ENCODE data around the gene SLFN11.
"Not testable (repeated sequence)": the region's sequence is repeated elsewhere in the genome, so short reads cannot be mapped to it uniquely, and the experiment has no call there.

The SLFN11 gene, protein sequence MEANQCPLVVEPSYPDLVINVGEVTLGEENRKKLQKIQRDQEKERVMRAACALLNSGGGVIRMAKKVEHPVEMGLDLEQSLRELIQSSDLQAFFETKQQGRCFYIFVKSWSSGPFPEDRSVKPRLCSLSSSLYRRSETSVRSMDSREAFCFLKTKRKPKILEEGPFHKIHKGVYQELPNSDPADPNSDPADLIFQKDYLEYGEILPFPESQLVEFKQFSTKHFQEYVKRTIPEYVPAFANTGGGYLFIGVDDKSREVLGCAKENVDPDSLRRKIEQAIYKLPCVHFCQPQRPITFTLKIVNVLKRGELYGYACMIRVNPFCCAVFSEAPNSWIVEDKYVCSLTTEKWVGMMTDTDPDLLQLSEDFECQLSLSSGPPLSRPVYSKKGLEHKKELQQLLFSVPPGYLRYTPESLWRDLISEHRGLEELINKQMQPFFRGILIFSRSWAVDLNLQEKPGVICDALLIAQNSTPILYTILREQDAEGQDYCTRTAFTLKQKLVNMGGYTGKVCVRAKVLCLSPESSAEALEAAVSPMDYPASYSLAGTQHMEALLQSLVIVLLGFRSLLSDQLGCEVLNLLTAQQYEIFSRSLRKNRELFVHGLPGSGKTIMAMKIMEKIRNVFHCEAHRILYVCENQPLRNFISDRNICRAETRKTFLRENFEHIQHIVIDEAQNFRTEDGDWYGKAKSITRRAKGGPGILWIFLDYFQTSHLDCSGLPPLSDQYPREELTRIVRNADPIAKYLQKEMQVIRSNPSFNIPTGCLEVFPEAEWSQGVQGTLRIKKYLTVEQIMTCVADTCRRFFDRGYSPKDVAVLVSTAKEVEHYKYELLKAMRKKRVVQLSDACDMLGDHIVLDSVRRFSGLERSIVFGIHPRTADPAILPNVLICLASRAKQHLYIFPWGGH

DNA sequence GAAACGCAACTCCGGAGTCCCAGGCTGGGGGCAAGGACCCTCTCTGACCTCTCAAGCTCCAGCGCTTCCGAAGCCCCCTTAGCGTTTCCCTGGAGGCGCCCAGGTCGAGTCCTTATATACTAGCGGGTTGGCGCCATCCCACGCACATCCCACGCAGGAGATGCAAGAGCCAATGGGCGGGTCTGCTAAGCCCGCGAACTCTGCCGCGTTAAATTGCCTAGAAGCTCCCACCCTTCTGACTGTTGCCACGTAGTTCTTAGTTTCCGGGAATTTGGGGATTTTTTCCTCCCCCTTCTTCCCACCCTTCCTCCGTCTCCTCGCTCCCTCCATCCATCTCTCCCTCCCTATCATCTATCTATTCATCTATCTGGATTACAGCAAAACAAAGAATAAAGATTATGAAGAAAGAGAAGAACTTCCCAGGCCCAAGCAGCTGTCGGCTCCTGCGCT is at the start of gene SLFN11:
Gene SLFN11 (minus strand): TSS at position 88 of the 450 bp plus-strand sequence. CDS start 9,814 bp downstream, outside the sequence.
- DNase-seq, result no peak

DNA sequence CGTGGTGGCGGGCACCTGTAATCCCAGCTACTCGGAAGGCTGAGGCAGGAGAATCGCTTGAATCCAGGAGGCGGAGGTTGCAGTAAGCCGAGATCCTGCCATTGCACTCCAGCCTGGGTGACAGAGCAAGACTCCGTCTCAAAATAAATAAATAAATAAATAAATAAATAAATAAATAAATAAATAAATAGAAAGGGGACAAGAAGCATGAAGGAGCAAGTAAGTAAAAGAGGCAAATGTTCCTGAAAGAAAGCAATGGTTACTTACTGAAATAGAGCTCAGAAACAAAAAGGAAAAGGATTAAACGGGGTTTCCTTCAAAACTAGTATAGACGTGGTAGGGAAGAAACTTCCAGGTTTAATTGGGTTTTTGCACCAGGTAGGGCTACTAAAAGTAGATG is 47.6 kb upstream of the SLFN11 start:
- not testable (repeated sequence) for DNase-seq

DNA sequence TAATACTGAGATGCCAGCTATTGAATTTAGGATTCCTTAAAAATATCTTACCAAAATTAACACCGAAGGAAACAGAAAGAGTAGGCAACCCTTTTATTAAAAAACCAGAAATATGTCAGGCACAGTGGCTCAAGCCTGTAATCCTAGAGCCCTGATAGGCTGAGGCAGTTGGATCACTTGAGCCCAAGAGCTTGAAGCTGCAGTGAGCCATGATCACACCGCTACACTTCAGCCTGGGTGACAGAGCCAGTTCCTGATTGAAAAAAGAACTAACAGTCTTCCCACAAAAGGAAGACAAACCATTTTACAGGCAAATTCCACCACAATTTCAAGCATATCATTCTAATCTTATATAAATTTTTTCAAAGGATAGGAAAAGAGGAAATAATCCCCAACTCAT is 43.2 kb upstream of the SLFN11 start:
- no peak for DNase-seq

DNA sequence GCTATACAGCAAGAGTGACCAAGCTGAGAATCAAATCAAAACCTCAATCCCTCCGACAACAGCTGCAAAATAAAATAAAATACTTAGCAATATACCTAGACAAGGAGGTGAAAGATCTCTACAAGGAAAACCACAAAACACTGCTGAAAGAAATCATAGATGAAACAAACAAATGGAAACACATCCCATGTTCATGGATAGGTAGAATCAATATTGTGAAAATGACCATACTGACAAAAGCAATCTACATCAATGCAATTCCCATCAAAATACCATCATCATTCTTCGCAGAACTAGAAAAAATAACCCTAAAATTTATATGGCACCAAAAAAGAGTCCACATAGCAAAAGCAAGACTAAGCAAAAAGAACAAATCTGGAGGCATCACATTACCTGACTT is 41.3 kb upstream of the SLFN11 start:
- DNase-seq, result not testable (repeated sequence)

DNA sequence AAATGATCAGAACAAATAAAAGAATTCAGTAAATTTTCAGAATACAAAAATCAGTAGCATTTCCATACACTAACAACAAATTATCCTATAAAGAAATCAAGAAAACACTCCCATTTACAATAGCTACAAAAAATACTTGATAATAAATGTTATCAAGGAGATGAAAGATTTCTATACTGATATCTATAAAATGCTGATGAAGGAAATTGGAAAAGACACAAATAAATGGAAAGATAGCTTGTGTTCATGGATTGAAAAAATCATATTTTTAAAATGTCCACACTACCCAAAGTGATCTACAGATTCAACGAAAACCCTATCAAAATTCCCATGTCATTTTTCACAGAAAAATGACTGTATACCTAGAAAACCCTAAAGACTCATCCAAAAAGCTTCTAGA is 40.8 kb upstream of the SLFN11 start:
- DNase-seq, result no peak

DNA sequence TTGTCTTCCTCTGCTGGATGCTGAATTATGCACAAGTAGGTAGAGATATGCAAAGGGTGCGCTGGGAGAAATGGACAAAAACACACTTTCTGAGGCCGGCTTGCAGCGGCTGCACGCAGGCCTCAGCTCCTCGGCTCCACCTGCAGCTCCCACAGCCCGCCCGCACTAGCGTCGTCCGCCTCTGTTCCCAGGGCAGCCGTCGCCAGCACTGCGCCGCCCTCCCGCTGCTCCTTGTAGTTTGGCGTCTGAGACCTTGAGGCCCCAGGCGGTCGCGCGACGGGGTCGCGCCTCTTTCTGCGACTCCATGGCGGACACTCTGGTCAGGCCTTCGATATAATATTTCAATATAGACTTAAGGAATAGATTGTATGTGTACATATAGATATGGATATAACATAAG is 34.1 kb upstream of the SLFN11 start:
- no peak for DNase-seq

DNA sequence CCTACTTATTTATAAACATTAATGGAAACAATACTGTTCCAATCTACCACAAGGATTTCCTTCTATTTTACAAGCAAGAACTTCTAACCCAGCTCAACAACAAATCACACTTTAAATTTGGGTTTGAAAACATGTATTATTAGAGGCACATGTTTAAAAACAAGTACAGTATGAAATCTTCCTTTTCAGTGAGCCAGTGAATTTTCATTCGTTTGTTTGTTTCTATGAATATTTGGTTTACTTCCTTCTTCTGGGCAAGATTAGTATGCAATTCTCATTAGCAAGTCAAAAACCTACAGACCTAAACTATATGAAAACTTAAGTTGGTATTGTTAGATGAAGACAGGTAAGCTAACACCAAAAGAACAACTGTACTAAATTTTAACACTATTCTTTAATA is 33.1 kb upstream of the SLFN11 start:
- DNase-seq, result no peak

DNA sequence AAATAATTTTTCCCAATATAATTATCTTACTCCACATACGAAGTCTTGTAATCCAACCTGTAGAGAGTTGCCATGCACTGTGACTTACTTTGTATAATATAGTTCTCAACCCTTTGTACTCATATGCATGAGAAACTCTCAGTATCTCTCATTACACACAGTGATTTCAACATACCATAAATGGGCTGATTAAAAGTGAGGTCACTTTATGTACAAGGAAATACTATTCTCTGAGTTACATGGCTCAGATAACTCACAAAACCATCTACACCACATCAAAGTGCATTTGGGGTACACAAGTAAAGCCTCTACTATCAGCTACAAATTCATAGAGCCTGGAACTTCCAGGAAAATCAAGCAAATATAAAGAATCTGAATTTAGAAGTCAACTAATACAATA is 30.9 kb upstream of the SLFN11 start:
- no peak for DNase-seq

DNA sequence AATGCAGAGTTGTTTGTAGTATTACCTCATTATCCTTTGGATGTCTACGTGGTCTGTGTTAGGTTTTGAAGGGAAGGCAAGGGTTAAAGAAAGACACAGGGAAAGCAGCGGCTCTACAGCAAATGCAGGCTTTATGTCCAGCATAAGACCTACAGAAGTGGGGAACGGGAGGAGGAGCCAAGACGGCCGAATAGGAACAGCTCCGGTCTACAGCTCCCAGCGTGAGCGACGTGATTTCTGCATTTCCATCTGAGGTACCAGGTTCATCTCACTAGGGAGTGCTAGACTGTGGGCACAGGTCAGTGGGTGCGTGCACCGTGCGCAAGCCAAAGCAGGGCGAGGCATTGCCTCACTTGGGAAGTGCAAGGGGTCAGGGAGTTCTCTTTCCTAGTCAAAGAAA is 20.4 kb upstream of the SLFN11 start:
- not testable (repeated sequence) for DNase-seq

DNA sequence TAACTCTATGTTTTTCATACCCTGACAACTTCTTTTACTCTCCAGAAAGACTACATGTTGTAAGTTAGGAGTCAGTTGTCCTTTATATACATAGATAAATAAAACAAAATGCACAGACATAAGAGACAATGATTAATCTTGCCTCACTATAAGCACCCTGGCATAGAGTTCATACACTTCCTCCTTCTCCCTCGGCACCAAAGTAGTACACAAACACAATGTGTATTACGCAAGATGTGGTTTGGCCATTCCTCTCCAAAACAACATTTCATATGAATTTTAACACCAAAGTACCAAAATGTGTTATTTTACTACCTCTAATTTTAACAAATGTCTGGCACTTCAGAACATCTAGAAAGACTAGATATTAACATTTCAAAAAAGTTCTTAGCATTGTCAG is 17.2 kb upstream of the SLFN11 start:
- DNase-seq, result no peak

DNA sequence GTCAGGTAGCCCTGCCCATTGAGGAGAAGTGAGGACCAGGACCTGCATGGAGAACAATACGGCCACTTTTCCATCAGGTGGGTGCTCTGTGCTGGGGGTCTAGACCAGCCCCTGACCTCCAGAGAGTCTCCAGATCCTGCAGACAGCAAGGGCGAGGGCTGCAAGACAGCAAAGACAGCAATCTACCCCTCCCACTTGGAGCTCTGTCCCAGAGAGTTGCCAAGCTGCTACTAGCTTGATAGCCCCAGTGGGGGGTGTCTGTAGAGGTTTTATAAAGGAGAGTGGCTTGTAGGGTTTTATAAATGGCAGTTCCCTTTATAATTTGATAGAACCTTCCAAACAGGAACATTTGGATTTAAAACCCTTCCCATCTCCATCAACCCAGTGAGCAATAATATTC is 16.7 kb upstream of the SLFN11 start:
- no peak for DNase-seq

DNA sequence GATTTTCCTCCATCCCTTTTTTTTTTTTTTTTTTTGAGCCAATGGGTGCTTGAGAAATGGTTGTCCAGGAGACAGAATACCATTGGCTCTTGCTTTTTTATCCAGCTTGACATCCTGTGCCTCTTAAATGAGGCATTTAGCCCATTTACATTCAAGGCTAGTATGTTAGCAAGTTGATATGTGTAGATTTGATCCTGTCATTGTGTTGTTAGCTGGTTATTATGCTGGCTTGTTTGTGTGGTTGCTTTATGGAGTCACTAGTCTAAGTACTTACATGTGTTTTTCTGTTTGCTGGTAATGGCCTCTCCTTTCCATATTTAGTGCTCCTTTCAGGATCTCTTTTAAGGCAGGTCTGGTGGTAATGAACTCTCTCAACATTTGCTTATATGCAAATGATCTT is 14.1 kb upstream of the SLFN11 start:
- no peak for DNase-seq

DNA sequence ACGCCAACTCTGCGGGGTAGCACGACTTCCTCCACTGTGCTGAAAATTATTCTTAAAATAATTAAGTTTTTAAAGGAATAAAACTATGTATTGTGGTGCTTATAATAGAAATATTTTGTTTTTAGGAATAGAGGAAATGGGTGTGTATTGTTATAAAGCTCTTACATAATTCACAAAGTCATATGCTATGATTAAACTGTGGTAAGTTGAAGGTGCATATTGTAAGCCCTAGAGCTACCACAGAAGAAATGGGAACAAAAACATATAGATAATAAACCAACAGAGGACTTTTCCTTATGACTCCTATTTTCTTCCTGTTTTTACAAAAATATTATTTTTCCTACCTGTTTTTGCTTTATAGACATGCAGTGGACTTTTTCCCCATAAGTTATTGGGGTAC is 4.3 kb upstream of the SLFN11 start:
- no peak for DNase-seq

DNA sequence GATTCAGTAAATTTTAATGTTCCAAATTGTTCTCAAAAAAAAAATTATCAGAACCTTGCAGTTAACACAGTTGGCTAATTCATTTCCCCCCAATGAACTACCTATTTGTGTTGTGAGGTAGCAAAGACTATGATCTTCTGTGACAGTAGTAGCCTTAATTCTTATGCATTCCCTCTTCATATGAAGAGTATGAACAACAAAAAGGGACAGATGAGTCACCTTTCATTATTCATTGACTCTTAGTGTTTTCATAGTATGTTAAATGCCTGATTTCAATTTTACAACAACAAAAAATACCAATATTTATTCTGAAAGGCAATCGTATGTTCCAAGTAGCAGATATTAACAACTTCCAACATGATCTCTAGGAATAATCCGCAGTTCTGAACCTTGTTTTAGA is 3.6 kb upstream of the SLFN11 start:
- no peak for DNase-seq

DNA sequence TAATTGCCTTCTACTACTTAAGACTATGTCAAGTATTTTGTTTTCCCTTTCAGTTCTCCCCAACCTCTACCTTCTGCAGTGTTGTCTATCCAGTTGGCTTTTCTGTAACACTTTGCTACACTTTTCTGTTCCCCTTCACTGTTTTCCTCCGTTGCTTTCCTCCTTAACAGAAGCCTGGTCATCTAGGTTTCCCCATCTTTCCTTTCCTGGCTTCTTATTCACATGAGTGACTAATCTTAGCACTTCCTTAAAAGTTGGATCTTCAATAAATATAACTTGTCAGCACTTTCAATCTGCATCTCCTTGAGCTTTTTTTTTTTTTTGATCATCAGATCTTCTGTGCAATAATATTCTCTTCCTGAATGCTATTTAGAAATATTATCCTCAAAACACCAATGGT is 2.8 kb upstream of the SLFN11 start:
- no peak for DNase-seq

DNA sequence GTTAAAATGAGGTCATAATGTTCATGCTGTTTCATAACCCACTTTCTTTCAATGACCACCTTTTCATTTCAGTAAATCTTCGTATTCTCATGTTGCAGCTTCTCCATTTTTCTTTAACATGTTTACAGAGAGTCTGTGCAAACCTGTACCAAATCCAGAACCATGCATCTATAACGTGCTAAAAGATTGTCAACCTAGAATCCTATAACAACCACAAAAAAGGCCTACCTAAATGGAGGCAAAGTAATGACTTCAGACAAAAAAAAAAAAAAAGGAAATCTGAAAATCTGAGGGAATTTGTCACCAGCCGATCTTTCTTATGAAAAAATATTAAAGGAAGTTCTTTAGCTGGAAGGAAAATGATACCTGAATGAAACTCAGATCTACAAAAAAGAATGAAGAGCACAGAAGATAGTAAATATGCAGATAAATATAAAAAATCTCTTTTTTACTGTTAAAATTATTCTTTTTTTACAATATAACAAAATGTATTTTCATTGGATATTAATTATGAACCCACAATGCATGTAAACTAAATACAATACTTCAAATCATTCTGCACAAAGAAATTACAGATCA is 1.4 kb upstream of the SLFN11 start:
- no peak for DNase-seq

DNA sequence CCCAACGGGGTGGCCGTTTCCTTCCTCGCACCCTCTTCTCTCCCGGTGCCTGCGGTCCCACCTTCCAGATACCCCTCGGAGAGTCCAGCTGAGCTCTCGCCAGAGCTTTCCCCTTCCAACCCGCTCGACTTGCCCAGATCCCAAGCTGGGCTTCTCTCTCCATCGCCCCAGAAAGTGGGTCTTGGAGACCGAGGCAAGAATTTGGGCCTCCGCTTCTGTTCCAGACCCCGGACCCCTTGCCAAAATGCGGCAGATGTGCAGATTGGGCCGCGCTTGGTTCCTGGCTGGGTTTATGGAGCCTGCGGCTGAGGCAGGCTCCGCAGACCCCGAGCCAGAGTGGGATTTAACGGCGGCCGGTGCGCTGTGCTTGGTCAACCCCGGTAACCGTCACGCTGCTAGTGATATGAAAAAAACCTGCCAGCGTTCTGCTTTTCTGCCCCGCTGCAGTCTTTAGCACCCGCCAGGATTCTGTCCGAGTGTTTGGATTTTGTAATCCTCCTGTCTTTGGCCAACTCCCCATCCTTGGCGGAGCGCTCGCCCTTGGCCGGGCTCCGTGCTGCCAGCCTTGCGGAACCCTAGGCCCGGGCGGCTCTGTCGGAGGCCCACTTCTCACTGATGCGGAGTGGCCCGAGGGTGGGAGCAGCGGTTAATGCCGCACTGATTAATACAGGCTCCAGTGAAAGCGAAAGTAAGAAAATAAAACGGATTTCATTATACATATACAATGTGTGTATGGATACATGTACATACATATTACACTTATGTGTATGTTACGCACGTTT is 754 bp upstream of the SLFN11 start:
- no peak for DNase-seq

DNA sequence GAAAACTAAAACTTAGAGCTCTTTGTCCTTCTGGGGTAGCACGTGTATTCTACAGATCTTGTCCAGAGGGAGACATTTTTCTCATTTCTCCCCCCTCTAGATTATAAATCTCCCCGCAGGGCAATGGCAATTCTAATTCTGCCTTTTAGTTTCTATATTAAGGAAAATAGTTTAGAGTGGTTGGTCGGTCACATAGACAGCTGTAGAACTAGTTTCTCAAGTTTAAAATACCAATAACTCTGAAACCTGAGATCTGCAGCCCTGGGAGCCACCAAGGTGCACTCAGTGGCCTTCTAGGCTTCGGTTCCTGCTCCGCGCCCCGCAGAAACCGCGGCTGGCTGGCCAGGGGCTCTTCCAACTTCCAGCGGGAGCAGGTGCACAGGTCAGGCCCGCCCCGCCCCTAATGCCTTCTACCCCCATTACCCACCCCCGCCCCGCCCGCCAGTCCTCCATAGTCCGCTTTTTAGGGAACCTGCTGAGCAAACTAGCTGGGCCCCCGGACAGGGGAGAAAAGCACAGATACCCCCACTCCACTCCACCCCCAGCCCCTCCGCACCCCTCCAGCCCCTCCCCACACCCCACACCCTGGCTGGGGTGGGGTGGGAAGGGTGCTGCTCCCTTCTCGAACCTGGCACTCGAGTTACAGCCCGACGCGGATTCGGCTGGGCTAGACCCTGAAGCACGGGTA is 431 bp downstream of the SLFN11 start:
- no peak for DNase-seq

DNA sequence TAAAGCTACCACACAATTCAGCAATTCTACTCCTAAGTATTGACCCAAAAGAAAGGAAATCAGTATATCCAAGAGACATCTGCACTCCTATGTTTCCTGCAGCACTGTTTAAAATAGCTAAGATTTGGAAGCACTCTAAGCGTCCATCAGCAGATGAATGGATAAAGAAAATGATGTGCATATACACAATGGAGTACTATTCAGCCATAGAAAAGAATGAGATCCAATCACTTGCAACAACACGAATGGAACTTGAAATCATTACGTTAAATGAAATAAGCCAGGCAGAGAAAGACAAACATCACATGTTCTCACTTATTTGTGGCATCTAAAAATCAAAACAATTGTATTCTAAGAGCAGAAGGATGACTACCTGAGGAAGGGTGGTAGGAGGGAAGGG is 1.5 kb downstream of the SLFN11 start:
- no peak for DNase-seq

DNA sequence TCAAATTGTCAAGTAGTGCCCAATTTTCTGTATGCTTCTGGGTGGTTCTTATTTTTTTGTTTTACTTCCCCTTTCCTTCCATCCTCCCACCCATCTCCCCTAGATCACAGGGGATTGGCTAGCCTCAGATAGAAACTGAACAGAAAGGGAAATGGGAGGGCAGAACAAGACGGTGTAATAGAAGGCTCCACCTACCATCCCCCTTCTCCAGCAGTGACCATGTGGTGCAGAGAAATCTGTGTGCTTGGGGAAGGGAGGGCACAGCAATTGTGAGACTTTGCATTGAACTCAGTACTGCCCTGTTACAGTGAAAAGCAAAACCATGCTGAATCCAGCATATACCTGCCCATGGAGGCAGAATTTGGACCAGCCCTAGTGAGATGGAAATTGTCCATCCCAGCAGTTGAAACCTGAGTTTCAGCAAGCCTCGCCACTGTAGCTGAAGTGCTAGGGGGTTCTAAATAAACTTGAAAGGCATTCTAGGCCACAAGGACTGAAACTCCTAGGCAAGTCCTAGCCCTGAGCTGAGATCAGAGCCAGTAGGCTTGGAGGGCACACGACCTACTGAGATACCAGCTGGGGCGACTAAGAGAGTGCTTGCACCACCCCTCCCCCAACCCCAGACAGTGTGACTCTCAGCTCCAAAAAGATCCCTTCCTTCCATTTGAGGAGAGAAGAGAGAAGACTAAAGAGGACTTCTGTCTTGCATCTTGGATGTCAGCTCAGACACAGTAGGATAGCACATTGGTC is 5.2 kb downstream of the SLFN11 start:
- no peak for DNase-seq

DNA sequence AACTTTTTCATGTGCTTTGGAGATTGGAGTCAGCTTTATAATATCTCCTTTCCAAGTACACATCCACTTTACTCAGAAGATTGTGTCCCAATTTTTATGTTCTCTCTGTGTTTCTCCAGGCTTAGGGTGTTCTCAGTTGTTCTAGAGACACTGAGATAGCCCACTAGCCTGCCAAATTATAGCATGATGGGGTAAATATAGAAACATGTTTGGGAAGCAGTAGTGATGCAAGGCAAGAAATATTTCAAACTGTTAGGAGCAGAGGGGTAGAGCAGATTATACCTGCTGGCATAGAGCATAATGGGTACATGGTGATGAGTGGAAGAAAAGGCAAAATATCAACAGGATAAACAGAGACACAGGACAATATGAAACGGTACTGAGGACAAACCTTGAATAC is 12.4 kb downstream of the SLFN11 start:
- no peak for DNase-seq

DNA sequence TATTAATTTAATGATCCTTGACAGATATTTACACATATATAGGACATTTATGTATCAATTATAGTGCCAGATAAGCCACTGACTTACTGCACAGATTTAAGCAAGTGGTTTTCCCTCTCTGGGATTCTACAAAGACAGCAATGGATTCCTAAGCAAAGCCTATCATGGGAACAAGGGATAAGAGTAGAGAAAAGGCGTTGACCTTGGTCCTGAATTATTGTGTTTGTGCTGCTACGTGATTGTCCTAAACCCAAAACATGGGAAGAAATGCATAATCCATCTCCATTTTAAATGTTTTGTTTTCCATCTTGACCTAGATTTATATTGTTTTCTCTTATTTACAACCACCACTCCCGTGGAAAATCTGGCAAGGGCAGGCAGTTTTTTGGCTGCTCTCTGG is 14.0 kb downstream of the SLFN11 start:
- no peak for DNase-seq

Data from NCI-H524 treated with DMSO at 0.1 percent for 48 hours (cell line).